HCT116 (cell line): ENCODE results near the gene IL12B.

Experiments
- EZH2 ChIP-seq: fragments of 200-600 bp; sonication (generic); IDR thresholded peaks from 2 replicates; pipeline ENCODE4 v1.6.1; 2017; ENCODE audit warnings: antibody characterized with exemption, mixed run types
- JUND ChIP-seq: IDR thresholded peaks from 2 replicates; pipeline ENCODE4 v1.6.1; 2012
- POLR2A ChIP-seq: IDR thresholded peaks from 2 replicates; pipeline ENCODE4 v1.7.0; 2011; ENCODE audit warnings: borderline replicate concordance; ENCODE audit not compliant: insufficient read depth, insufficient read length; ENCODE audit errors: extremely low read depth
- POLR2AphosphoS5 ChIP-seq: IDR thresholded peaks from 2 replicates; pipeline ENCODE4 v1.6.1; 2011; ENCODE audit warnings: mild to moderate bottlenecking, low read depth, low read length, moderate library complexity
- TCF7L2 ChIP-seq: IDR thresholded peaks from 2 replicates; pipeline ENCODE4 v1.7.0; 2011; ENCODE audit warnings: borderline replicate concordance, inconsistent platforms; ENCODE audit not compliant: insufficient read depth, insufficient read length; ENCODE audit errors: extremely low read depth
- ZFX ChIP-seq: fragments of 450-650 bp; IDR thresholded peaks from 2 replicates; pipeline ENCODE4 v1.6.1; 2017
- TF ChIP-seq, protein P1 (sequence below): IDR thresholded peaks from 2 replicates; pipeline ENCODE4 v1.6.1; 2012
- TF ChIP-seq, protein P2 (sequence below), 3 experiments: fragments of 200-600 bp in 1 of 3; sonication (generic) in 1 of 3; IDR thresholded peaks in 2 of 3; conservative IDR thresholded peaks in 1 of 3; 2 replicates each; pipeline ENCODE4 v1.5.1; 2012 to 2017; ENCODE audit warnings: low read depth in 2 of 3, low read length in 2 of 3, antibody characterized with exemption in 1 of 3, borderline replicate concordance in 1 of 3, control low read depth in 1 of 3, mild to moderate bottlenecking in 1 of 3, mixed read lengths in 1 of 3, mixed run types in 1 of 3, moderate library complexity in 1 of 3; ENCODE audit not compliant: insufficient read depth in 1 of 3
- TF ChIP-seq, protein P3 (sequence below): IDR thresholded peaks from 2 replicates; pipeline ENCODE4 v1.6.1; 2012

DNA sequence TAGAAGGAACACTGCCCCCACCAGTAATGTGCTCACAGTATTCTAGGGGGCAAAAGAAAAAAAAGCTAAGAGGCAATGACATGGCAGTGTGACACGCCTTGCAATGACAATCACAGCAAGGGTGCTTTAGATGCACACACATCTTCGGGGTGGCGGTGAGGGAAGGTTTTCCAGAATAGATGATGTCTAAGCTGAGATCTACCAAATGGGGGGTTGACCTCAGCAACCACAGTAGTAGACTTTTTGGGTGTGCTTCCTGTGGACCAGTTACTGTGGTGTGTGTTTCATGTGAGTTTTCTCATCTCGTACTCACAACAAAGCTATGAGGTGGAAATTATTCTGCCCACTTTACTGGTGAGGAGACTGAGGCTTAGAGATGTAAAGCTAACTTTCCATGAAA, 10.2 kb upstream of the IL12B start:
- no peak for TF ChIP-seq EZH2
- TF ChIP-seq POLR2A: no peak
- TF ChIP-seq POLR2AphosphoS5: no peak
- TF ChIP-seq, protein P1, sequence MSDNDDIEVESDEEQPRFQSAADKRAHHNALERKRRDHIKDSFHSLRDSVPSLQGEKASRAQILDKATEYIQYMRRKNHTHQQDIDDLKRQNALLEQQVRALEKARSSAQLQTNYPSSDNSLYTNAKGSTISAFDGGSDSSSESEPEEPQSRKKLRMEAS: no peak
- TF ChIP-seq, protein P2, sequence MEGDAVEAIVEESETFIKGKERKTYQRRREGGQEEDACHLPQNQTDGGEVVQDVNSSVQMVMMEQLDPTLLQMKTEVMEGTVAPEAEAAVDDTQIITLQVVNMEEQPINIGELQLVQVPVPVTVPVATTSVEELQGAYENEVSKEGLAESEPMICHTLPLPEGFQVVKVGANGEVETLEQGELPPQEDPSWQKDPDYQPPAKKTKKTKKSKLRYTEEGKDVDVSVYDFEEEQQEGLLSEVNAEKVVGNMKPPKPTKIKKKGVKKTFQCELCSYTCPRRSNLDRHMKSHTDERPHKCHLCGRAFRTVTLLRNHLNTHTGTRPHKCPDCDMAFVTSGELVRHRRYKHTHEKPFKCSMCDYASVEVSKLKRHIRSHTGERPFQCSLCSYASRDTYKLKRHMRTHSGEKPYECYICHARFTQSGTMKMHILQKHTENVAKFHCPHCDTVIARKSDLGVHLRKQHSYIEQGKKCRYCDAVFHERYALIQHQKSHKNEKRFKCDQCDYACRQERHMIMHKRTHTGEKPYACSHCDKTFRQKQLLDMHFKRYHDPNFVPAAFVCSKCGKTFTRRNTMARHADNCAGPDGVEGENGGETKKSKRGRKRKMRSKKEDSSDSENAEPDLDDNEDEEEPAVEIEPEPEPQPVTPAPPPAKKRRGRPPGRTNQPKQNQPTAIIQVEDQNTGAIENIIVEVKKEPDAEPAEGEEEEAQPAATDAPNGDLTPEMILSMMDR (IDR thresholded peaks at IDR 0.05 in 2 of 3, conservative IDR thresholded peaks at IDR 0.05 in 1 of 3; ENCODE audit: borderline replicate concordance in 1 of 3, insufficient read depth in 1 of 3, low read depth in 2 of 3, low read length in 2 of 3): no peak
- TF ChIP-seq, protein P3, sequence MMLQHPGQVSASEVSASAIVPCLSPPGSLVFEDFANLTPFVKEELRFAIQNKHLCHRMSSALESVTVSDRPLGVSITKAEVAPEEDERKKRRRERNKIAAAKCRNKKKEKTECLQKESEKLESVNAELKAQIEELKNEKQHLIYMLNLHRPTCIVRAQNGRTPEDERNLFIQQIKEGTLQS: no peak
- TF ChIP-seq TCF7L2: no peak
- no peak for TF ChIP-seq ZFX
- no peak for TF ChIP-seq JUND
